HPDE6-E6E7 (cell line): ENCODE measurements around the gene SRCIN1.
A peak's percentile ranks its signal among the peaks of the same experiment; 100 is the strongest.
"Not testable (repeated sequence)": the region's sequence is repeated elsewhere in the genome, so short reads cannot be mapped to it uniquely, and the experiment has no call there.

Experiments
- DNase-seq: peaks from one replicate; pipeline ENCODE4 v3.0.0; 2011; ENCODE audit warnings: missing footprints; ENCODE audit errors: extremely low spot score

The SRCIN1 gene

DNA sequence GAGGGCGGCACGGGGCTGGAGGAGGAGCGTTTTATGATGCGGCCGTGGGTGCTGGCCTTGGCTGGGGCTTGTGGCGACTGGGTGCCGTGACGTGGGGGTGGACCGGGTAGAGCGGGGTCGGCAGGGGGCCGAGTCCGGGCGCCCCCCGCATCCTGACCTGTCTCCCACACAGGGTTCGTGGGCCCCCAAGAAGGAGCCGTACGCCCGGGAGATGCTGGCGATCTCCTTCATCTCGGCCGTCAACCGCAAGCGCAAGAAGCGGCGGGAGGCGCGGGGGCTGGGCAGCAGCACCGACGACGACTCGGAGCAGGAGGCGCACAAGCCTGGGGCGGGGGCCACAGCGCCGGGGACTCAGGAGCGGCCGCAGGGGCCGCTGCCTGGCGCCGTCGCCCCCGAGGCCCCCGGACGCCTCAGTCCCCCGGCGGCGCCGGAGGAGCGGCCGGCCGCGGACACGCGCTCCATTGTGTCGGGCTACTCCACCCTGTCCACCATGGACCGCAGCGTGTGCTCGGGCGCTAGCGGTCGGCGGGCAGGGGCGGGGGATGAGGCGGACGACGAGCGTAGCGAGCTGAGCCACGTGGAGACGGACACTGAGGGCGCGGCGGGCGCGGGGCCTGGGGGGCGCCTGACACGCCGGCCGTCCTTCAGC, 95.9 kb downstream of the SRCIN1 start:
- no peak for DNase-seq

- DNase-seq, result peak; percentile 81
Measured at GRCh38 chr17:38508954-38509771, 96.6 kb downstream of the SRCIN1 start.

- no peak for DNase-seq
Measured at GRCh38 chr17:38508570-38508950, 97.2 kb downstream of the SRCIN1 start.

- DNase-seq, result no peak
Measured at GRCh38 chr17:38507921-38508569, 97.7 kb downstream of the SRCIN1 start.

DNA sequence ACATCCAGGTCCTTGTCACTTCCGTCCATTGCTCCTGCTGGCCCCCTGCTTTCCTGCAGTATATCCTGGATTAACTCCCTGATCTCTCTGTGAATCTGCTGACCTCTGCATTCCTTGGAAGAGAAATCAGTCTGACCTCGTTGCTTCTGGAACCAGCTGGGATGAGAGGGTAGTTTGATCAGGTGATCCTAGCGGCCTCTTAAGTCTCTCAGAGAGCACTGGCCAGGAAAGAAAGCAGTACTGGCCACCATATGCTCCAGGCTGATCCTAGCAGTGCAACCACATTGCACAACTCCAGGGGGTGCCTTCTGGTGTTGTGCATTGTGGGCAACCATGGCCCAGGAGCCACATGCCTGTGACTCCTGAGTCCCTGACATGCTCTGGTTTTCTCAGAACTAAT, 98.3 kb downstream of the SRCIN1 start:
- no peak for DNase-seq

DNA sequence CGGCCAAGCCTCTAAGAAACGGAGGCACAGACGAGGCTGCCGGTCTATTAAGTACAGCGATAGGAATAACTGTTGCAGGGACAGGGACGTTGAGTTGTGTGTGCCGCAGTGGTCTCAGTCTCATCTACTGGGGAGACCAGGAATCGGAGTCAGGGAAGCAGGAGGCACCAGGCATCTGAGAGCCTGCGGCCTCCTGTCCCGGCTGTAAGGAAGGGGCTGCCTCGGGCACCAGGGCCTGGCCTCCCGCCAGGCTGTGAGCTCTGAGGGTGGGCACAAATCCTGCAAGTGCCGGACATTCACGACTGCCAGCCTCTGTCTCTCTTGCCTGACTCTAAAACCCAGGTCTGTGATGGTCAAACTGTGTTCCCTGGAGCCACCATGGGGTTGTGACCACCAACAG, 101.5 kb downstream of the SRCIN1 start:
- DNase-seq, result no peak

GRCh38 chr17:38503286-38503913, 102.4 kb downstream of the SRCIN1 start:
- not testable (repeated sequence) for DNase-seq

GRCh38 chr17:38501718-38502117, 104.0 kb downstream of the SRCIN1 start:
- not testable (repeated sequence) for DNase-seq

GRCh38 chr17:38499230-38499629, 106.5 kb downstream of the SRCIN1 start:
- not testable (repeated sequence) for DNase-seq

DNA sequence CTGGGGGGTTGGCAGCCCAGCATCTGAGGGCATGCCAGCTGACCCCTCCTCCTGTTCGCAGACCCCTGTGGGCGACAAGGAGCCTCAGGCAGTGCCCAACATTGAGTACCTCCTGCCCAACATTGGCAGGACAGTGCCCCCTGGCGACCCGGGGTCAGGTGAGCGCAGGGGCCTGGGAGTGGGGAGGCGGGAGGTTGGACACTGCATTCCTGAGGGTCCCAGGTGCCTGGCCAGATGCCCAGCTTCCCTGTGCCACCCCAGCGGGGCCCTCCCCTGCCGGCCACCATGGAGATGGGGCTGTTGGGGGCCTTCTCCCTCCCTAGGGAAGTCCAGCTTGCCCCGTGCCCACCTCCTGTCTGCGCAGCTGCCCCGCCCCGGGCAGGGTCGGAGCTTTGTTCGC, 107.4 kb downstream of the SRCIN1 start:
- DNase-seq, result no peak

DNA sequence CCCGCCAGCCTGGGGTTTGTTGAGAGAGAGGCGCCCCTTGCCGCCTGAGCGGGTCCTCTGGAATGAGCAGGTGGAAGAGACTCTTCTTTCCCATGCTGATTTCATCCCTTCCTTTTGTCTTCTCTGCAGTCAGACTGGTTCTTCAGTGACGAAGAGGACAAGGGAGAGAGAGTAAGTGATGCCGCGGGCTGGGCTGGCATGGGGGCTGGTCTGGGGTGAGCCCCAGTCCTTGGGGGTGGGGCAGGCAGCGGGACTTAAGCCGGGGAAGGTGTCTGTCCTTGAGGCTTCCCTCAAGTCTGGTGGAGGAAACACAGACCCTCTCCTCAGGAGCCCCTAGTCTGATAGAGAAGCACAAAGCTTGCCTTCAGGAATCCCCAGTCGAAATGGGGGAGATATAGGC, 108.1 kb downstream of the SRCIN1 start:
- not testable (repeated sequence) for DNase-seq

DNA sequence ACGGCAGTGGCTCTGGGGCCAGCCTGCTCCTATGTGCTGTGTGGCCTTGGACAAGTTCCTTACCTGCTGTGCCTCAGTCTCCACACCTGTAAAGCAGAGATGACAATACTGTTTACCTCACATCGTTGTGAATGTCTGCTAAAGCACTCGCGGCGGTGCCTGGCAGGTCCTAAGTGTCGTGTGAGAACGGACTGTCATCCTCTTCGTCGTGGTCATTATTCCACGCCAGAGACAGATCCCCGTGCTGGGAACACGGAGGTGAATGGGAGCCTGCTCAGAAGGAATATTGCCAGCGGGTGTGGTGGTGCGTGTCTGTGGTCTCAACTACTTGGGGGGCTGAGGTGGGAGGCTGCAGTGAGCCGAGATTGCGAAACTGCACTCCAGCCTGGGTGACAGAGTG, 111.6 kb downstream of the SRCIN1 start:
- not testable (repeated sequence) for DNase-seq

- not testable (repeated sequence) for DNase-seq
Measured at GRCh38 chr17:38492067-38493040, 113.4 kb downstream of the SRCIN1 start.

DNA sequence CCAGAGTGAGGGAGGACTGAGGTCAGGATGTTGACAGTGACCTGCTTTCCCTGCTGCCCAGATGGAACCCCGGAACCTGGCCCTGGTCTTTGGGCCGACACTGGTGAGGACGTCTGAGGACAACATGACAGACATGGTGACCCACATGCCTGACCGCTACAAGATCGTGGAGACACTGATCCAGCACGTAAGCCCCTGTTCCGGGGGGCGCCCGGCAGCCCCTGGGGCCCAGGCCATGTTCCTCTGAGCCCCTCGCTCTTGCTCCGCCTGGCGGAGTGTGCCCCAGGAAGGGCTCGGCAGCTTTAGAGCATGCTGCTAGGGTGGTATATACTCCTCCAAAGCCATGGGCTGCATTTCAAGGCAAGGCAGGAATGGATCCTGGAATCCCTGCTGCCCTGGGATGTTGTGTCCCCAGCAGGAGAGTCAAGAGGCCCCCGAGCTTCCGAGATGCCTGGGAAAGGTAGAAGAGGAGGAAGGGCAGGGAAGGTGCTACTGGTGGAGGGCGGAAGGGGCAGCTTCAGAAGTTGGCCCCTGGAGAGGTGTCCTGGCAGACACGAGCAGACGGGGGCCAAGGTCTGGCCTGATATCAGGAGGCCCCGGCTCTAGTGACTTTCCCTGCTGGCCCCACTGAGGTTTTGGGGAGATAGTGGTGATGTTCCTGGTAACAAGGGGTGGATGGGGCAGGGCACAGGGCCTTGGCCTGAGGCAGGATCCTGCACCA, 114.2 kb downstream of the SRCIN1 start:
- DNase-seq, result not testable (repeated sequence)

- not testable (repeated sequence) for DNase-seq
Measured at GRCh38 chr17:38489774-38490173, 116.0 kb downstream of the SRCIN1 start.

DNA sequence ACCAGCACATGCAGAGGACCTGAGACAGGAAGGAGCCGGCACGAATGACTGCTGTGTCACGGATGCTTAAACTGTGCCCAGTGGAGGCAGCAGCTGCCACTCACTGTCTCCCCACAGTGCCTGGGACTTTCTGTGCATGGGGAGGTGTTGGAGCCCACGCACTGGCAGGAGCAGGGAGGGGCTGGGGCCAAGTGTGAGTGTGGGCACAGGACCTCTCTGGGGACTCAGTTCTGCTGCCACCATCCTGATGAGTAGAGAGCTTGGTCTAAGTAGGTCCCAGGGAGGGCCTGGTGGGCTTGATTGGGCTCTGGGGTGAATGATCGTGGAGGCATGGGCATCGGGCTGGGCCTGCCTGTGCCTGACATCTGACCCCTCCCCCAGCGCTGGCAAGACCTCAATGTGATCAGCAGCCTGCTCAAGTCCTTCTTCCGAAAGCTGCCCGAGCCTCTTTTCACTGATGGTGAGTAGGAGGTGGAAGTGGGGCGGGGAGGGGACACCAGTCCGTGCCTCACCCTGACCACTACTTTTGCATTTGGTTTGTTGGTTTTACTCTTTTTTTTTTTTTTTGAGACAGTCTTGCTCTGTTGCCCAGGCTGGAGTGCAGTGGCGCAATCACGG, 120.0 kb downstream of the SRCIN1 start:
- DNase-seq, result not testable (repeated sequence)

DNA sequence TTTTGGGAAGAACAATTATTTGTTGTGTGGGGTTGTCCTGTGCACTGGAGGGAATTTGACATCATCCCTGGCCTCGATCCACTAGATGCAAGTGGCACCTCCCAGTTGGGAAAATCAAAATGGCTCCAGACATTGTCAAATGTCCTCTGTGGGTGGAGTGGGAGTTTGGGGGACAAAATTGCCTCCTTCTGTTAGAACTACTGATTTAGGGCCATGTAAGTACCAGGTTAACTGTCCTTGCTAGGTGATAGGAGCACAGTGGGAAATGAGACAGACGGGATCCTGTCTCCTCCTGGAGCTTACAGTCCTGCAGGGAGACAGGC, 120.6 kb downstream of the SRCIN1 start:
- DNase-seq, result no peak

DNA sequence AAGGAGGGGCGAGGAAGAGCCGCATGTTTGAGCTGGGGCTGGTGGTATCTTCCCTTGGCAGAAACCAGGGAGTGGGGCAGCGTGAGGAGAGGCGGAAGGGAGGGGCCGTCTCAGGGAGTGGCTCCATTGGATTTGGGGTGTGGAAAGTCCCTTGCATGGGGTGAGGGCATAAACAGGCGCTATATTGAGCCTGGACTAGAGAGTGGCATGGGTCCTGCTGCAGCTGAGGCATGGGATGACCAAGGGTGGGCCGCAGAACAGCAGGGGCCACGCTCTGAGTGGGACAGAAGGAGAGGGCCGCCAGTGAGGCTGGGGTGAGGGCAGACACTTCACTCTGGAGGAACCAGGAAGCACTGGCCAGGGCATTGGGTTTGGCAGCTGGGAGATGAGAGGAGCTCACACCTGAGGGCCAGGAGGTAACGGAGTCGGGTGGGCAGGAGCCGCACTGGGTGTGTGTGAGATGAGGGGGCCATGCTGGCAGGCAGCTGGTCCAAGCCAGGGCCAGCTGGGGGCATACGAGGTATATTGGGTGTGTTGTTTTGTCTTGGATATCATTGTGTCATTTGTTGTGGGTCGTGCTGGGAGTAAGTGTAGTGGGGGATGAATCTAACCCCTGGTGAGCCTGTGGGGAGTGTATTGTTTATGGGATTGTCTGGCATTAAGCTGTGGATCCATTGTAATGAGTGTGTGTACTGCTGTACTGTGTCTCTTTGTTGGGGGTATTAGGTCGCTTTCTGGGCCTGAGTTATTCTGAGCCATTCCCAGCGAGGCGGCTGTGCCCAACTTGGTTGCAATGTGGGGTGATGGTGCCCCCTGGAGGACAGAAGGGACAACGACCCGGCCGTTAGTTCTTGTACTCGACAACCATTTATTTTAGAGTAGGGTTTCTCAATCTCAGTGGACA, 121.3 kb downstream of the SRCIN1 start:
- DNase-seq, result not testable (repeated sequence)

DNA sequence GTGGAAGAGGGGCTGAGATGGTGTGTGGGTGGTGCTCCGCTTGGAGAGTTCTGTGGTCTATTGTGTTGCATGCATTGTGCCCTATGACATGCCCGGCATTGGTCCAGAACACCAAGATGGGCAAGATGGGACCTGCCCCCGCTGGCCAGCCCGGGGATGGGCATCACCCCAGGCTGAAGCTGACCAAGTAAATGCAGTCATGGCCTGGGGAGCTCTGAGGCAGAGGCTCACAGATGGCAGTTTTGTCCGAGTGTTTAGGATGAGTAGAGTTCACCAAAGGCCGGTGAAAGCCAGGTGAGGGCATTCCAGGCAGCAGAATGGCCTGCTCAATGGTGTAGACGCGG, 123.1 kb downstream of the SRCIN1 start:
- DNase-seq, result not testable (repeated sequence)
